ENCODE data around the gene ARL6IP1.
A peak's percentile ranks its signal among the peaks of the same experiment; 100 is the strongest.

ARL6IP1 gene

DNA sequence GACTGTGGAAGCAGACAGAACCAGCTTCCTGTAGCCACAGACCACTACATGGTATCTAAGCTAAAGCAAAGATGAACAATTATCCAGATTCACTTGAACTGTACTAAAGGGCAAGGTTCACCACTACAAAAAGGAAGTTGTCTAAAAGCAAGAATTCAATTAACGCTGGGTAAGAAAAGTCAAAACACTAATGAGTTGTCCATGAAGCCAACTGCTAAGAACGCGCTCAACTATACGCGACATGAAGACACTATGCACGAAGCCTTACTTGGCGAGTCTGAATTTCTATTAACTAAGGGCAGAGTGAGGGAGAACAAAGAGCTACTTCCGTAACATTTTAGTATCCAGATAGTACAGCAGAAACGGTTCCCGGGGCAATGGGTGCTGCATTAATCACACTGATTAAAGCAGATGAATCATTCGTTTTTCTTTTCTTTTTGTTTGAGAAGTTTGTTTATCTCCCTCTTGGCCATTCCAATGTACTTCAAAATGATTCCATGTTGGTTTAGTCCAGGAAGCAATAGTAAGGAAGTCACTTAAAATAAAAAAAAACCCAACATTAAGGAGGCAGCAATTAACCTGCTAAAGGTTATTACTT, 8.4 kb downstream of the ARL6IP1 start:
- H3K4me3 ChIP-seq (ENCODE audit: control insufficient read depth, low read depth, low read length), result no peak overlapping the region
- no peak for DNase-seq (ENCODE audit: low read depth)
- TF ChIP-seq, protein P1, sequence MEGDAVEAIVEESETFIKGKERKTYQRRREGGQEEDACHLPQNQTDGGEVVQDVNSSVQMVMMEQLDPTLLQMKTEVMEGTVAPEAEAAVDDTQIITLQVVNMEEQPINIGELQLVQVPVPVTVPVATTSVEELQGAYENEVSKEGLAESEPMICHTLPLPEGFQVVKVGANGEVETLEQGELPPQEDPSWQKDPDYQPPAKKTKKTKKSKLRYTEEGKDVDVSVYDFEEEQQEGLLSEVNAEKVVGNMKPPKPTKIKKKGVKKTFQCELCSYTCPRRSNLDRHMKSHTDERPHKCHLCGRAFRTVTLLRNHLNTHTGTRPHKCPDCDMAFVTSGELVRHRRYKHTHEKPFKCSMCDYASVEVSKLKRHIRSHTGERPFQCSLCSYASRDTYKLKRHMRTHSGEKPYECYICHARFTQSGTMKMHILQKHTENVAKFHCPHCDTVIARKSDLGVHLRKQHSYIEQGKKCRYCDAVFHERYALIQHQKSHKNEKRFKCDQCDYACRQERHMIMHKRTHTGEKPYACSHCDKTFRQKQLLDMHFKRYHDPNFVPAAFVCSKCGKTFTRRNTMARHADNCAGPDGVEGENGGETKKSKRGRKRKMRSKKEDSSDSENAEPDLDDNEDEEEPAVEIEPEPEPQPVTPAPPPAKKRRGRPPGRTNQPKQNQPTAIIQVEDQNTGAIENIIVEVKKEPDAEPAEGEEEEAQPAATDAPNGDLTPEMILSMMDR (IDR thresholded peaks at IDR 0.05; ENCODE audit: control insufficient read depth, insufficient read depth, low read depth, low read length, missing control alignments), result no peak

DNA sequence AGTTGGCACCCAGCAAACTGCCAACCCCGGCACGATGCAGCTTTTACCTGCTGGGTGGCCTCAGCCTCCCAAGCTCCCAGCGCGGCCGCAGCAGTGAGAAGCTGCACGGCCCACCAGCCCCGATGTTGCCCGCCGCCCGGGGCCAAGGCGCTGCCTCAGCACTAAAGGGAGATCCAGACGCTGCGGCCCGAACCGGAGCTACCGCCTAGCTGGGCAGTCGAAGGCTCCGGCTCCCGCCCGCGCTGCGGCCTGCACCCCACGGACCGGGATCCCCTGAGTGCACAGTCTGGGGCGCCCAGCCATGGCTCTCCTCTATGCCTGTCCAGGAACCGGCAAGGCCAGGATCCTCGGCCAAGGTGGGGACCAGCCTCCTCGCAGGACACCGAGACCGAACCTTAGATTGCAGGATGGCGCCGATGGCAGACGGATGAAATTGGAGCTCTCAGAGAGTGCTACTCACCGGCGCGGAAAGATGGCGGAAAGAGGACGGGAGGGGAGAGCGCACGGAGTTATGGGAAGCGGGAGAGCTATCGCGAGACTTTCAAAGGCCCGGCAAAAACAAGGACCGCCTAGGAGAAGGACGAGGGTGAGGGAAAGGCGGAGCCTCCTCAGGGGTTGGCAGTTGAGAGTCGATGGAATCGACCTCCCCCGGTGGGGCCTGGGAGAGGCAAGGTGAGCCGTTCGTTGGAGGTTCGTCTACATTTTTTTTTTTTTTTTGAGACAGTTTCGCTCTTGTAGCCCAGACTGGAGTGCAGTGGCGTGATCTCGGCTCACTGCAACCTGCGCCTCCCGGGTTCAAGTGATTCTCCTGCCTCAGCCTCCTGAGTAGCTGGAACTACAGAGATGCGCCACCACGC, 11.3 kb downstream of the ARL6IP1 start, which contains the start of gene RPS15A:
RPS15A (minus strand) TSS at position 485 of the 857 bp plus-strand sequence. CDS start 1,221 bp downstream, outside the sequence.
- peak within 1 kb of the TSS; percentile 58 for H3K4me3 ChIP-seq (ENCODE audit: control insufficient read depth, low read depth, low read length)
- DNase-seq (ENCODE audit: low read depth), result peak; percentile 89
- TF ChIP-seq, protein P1 (IDR thresholded peaks at IDR 0.05; ENCODE audit: control insufficient read depth, insufficient read depth, low read depth, low read length, missing control alignments), result no peak

DNA sequence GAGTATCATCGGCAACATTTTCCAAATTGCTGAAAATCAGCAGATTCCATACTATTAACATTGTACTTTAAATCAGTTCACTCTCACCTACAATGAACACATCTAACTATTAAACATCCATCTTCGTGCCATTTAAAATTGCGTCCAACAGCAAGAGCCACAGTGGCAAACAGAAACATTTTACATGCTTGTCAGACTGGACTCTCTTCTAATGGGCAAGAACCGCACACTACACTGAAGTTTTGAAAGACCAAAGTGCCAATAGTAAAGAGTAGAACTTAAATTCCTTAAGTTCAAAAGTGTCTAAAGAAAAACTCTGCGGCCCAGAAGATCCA, 11.9 kb downstream of the ARL6IP1 start:
- DNase-seq (ENCODE audit: low read depth), result no peak

DNA sequence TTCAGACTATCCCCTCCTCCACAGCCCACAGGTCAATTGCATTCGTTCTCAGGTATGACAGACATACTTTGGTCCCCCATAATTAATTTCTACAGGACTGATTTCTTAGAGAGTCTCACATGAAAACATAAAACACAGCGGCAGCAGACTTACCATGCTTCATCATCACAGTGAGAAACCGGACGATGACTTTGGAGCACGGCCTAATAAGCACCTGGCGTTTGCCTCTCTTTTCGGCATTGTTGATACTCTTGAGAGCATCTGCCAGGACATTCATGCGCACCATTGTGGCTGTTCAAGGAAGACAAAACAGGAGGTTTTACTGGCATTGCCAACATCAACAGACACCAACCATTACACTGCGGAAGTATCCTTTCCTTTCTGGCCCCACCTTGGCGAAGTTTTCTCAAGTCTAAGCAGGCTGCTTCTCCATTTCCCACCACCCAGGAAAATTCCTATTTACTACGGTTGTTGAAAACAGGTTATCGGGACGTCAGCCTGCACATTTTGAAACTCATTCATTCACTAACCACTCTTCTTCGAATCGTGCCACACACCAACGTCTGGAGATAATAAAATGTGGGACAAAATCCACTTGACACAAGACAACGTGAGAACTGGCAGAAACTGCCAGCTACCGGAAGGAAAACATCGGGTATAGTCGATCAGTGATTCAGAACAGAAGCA, 12.4 kb downstream of the ARL6IP1 start:
- TF ChIP-seq, protein P1 (IDR thresholded peaks at IDR 0.05; ENCODE audit: control insufficient read depth, insufficient read depth, low read depth, low read length, missing control alignments), result no peak
- DNase-seq (ENCODE audit: low read depth), result no peak
- peak overlapping the region; percentile 58 for H3K4me3 ChIP-seq (ENCODE audit: control insufficient read depth, low read depth, low read length)

More for the DNA sequence above, 11.9 kb downstream of the ARL6IP1 start:
- H3K4me3 ChIP-seq (ENCODE audit: control insufficient read depth, low read depth, low read length), result peak overlapping the region; percentile 58
- TF ChIP-seq, protein P1 (IDR thresholded peaks at IDR 0.05; ENCODE audit: control insufficient read depth, insufficient read depth, low read depth, low read length, missing control alignments), result no peak

DNA sequence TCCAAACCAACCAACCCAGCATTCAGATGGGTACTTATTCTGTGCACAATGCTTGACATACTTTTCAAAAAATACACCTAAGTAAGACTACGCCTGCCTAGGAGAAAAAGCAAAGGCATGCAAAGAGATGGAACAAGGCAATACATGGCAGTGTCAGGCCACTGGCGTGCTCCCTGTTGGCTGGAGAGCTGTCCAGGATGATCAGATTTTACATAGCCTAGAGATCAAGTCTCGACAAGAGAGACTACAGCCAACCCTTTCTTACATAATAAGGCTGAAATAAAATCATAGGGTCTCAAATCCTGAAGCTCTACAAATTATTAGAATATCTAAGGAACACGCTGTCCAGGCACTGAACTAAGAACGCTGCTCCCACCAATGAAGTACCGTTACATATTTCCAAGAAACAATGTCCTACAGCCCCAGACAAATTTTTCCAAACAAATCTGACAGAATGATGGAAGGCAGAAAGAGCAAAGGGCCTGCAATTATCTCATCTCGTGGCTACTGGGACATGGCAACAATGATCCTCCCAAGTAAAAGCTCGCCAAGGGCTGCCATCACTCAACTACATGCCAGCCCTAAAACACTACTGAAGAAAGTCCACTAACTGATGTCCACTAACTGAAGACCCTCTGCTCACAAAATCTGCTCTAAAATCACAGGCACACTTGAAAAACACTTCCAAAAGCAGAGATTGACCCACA, 16.3 kb downstream of the ARL6IP1 start:
- TF ChIP-seq, protein P1 (IDR thresholded peaks at IDR 0.05; ENCODE audit: control insufficient read depth, insufficient read depth, low read depth, low read length, missing control alignments), result no peak
- DNase-seq (ENCODE audit: low read depth), result no peak
- H3K4me3 ChIP-seq (ENCODE audit: control insufficient read depth, low read depth, low read length), result no peak overlapping the region
